ENCODE results near the gene VIM. TPM values are rescaled to one million over a fixed set of nuclear protein-coding genes. Genes with fewer than 3 reads are reported as not detected.

The VIM gene
- total RNA-seq, 6 donors from 2014 or later = 999 to 2,711 (median 1,731) TPM

GRCh38 chr10:17200912-17201793, 26.9 kb upstream of the VIM start, which contains the start of gene TRDMT1:
Gene TRDMT1, minus strand, starts transcription at chr10:17201672. Its CDS starts 38 bp downstream, at chr10:17201634.
- Histone ChIP-seq H3K4me1 (peaks cover 7 to 18% (median 12%) of the 10 kb centered on the region in 4 donors), H3K9me3 (no peaks in the 10 kb centered on the region), H3K36me3 (no peaks in the 10 kb centered on the region), H3K4me3 (peak within 1 kb of the TSS; percentile 44 to 78 (median 67)), H3K27me3 (no peaks in the 10 kb centered on the region), H3K27ac (peak within 1 kb of the TSS; percentile 92 to 96 (median 93))
- WGBS, 2 donors = 0 to 2% methylated on average over 17 to 45 of the region's 60 CpGs
- ATAC-seq (ENCODE audit: low FRiP score in 2 of 2) (peak; percentile 100), DNase-seq (peak; percentile 89 to 95)
- TF ChIP-seq EP300 (IDR thresholded peaks at IDR 0.05) (no peak), POLR2AphosphoS5 (IDR thresholded peaks at IDR 0.05) (peak; percentile 56 to 62), POLR2A (IDR thresholded peaks at IDR 0.05) (peak in 3 of 4 donors; percentile 16 to 77 (median 67)), CTCF (IDR thresholded peaks at IDR 0.05) (peak in 3 of 6 experiments; percentile 20 to 41 (median 26))

GRCh38 chr10:17201794-17202116, 26.3 kb upstream of the VIM start:
- Histone ChIP-seq H3K9me3 (no peaks in the 10 kb centered on the region), H3K4me3 (peak overlapping the region in 3 of 4 donors; percentile 61 to 78 (median 73)), H3K36me3 (no peaks in the 10 kb centered on the region), H3K27me3 (no peaks in the 10 kb centered on the region), H3K27ac (peak overlapping the region; percentile 92 to 96 (median 93)), H3K4me1 (peaks cover 7 to 18% (median 12%) of the 10 kb centered on the region in 4 donors)
- TF ChIP-seq POLR2A (IDR thresholded peaks at IDR 0.05) (no peak), POLR2AphosphoS5 (IDR thresholded peaks at IDR 0.05) (no peak), EP300 (IDR thresholded peaks at IDR 0.05) (no peak), CTCF (IDR thresholded peaks at IDR 0.05) (no peak)
- WGBS, 2 donors = 13 to 27% methylated on average over 3 of the region's 3 CpGs
- ATAC-seq (ENCODE audit: low FRiP score in 2 of 2) (no peak), DNase-seq (no peak)

DNA sequence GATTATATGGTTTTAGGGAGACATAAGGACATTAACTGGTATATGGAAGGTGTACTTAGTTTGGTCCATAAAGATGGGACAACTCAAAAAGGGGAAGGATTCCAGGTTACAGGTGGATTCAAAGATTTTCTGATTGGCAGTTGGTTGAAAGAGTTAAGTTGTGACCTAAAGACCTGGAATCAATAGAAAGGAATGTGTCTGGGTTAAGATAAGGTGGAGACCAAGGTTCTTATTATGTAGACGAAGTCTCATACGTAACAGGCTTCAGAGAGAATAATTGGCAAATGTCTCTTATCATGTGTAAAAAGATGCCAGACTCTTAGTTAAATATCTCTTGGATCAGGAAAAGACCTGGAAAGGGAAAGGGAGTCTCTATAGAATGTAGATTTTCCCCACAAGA, 25.5 kb upstream of the VIM start:
- Histone ChIP-seq H3K4me3 (no peak overlapping the region), H3K27me3 (no peaks in the 10 kb centered on the region), H3K36me3 (no peaks in the 10 kb centered on the region), H3K27ac (no peak overlapping the region), H3K9me3 (no peaks in the 10 kb centered on the region), H3K4me1 (peaks cover 7 to 18% (median 12%) of the 10 kb centered on the region in 4 donors)
- DNase-seq = no peak
- WGBS, 2 donors = 98 to 100% methylated on average over 2 of the region's 2 CpGs
- ATAC-seq (ENCODE audit: low FRiP score in 2 of 2) = no peak
- TF ChIP-seq POLR2A (IDR thresholded peaks at IDR 0.05) (no peak), EP300 (IDR thresholded peaks at IDR 0.05) (no peak), POLR2AphosphoS5 (IDR thresholded peaks at IDR 0.05) (no peak), CTCF (IDR thresholded peaks at IDR 0.05) (no peak)

DNA sequence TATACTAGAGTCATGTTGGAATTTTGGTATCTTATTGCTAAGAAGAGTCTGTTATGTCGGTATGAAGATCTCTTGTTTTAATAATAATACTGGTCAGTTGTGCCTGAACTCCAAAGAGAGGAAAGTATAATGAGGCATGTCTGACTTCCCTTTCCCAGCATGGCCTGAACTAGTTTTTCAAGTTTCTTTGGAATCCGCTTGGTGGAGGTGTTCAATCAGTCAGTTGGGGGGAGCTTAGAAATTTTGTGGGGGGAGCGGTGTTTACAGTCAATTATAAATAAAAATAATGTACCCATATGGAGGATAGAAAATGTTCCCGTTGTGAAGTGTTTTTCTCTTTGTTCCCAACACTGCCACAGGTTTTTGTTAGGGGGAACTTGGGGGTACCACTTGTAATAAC, 25.0 kb upstream of the VIM start:
- Histone ChIP-seq H3K27me3 (no peaks in the 10 kb centered on the region), H3K36me3 (no peaks in the 10 kb centered on the region), H3K4me3 (no peak overlapping the region), H3K27ac (no peak overlapping the region), H3K4me1 (peaks cover 7 to 18% (median 12%) of the 10 kb centered on the region in 4 donors), H3K9me3 (no peaks in the 10 kb centered on the region)
- ATAC-seq (ENCODE audit: low FRiP score in 2 of 2) (no peak), DNase-seq (no peak)
- TF ChIP-seq EP300 (IDR thresholded peaks at IDR 0.05) (no peak), POLR2AphosphoS5 (IDR thresholded peaks at IDR 0.05) (no peak), CTCF (IDR thresholded peaks at IDR 0.05) (no peak), POLR2A (IDR thresholded peaks at IDR 0.05) (no peak)
- 88 to 93% methylated on average over 4 of the region's 4 CpGs for WGBS, 2 donors

Measured in upper lobe of left lung (tissue), 6 donors.